Measurements from ENCODE around the gene ZNF217.
A peak's percentile ranks its signal among the peaks of the same experiment; 100 is the strongest.
"Not testable (repeated sequence)": the region's sequence is repeated elsewhere in the genome, so short reads cannot be mapped to it uniquely, and the experiment has no call there.

Gene ZNF217

GRCh38 chr20:53629436-53629835 is 35.8 kb upstream of the ZNF217 start:
- Histone ChIP-seq H3K4me2 (ENCODE audit: low read length) (no peak overlapping the region), H3K27ac (ENCODE audit: low read depth, low read length, poor library complexity, severe bottlenecking) (peak overlapping the region; percentile 47), H3K9me2 (ENCODE audit: low read depth, low read length) (no peaks in the 10 kb centered on the region), H3K9me3 (ENCODE audit: low read length) (no peaks in the 10 kb centered on the region), H3F3A (ENCODE audit: insufficient read depth, low read length) (0 out of 2 replicates have a peak, but pooled peaks cover 3% of the 10 kb centered on the region), H3K36me3 (ENCODE audit: insufficient read depth, low read length) (no peaks in the 10 kb centered on the region), H3K4me3 (ENCODE audit: low read depth, low read length, poor library complexity, severe bottlenecking) (no peak overlapping the region), H3K9ac (ENCODE audit: low read length) (no peak overlapping the region), H2AFZ (ENCODE audit: low read length) (no peak overlapping the region), H3K4me1 (ENCODE audit: insufficient read depth, low read length, severe bottlenecking) (peaks cover 52% of the 10 kb centered on the region), H4K20me1 (ENCODE audit: insufficient read depth, low read length) (no peaks in the 10 kb centered on the region), H3K27me3 (ENCODE audit: insufficient read depth, low read length) (no peaks in the 10 kb centered on the region), H3K79me2 (ENCODE audit: insufficient read depth, low read length) (no peaks in the 10 kb centered on the region)
- TF ChIP-seq CTCF (IDR thresholded peaks at IDR 0.05; ENCODE audit: low read length) = no peak
- no peak for TF ChIP-seq EZH2 (IDR thresholded peaks at IDR 0.05; ENCODE audit: borderline replicate concordance, low read length)

- peak overlapping the region; percentile 49 for H3K27ac ChIP-seq (ENCODE audit: low read depth, low read length, poor library complexity, severe bottlenecking)
These were observed 35.1 kb upstream of the ZNF217 start for GRCh38 chr20:53628758-53629157.

GRCh38 chr20:53628076-53628475 is 34.4 kb upstream of the ZNF217 start:
- Histone ChIP-seq H3K9ac (ENCODE audit: low read length) (no peak overlapping the region), H3K79me2 (ENCODE audit: insufficient read depth, low read length) (no peaks in the 10 kb centered on the region), H3K4me3 (ENCODE audit: low read depth, low read length, poor library complexity, severe bottlenecking) (no peak overlapping the region), H4K20me1 (ENCODE audit: insufficient read depth, low read length) (no peaks in the 10 kb centered on the region), H2AFZ (ENCODE audit: low read length) (peak overlapping the region; percentile 78; the same call in 1 of the 2 replicates), H3K36me3 (ENCODE audit: insufficient read depth, low read length) (no peaks in the 10 kb centered on the region), H3K27me3 (ENCODE audit: insufficient read depth, low read length) (no peaks in the 10 kb centered on the region), H3K9me3 (ENCODE audit: low read length) (no peaks in the 10 kb centered on the region), H3K4me2 (ENCODE audit: low read length) (no peak overlapping the region), H3K9me2 (ENCODE audit: low read depth, low read length) (no peaks in the 10 kb centered on the region), H3K4me1 (ENCODE audit: insufficient read depth, low read length, severe bottlenecking) (peaks cover 62% of the 10 kb centered on the region), H3F3A (ENCODE audit: insufficient read depth, low read length) (0 out of 2 replicates have a peak, but pooled peaks cover 4% of the 10 kb centered on the region), H3K27ac (ENCODE audit: low read depth, low read length, poor library complexity, severe bottlenecking) (peak overlapping the region; percentile 98)
- TF ChIP-seq CTCF (IDR thresholded peaks at IDR 0.05; ENCODE audit: low read length) = no peak
- no peak for TF ChIP-seq EZH2 (IDR thresholded peaks at IDR 0.05; ENCODE audit: borderline replicate concordance, low read length)

More at GRCh38 chr20:53628758-53629157, 35.1 kb upstream of the ZNF217 start:
- not testable (repeated sequence) for H3F3A ChIP-seq (ENCODE audit: insufficient read depth, low read length); H2AFZ ChIP-seq (ENCODE audit: low read length); H3K4me3 ChIP-seq (ENCODE audit: low read depth, low read length, poor library complexity, severe bottlenecking); H4K20me1 ChIP-seq (ENCODE audit: insufficient read depth, low read length); H3K9me2 ChIP-seq (ENCODE audit: low read depth, low read length); H3K9ac ChIP-seq (ENCODE audit: low read length); H3K79me2 ChIP-seq (ENCODE audit: insufficient read depth, low read length); H3K9me3 ChIP-seq (ENCODE audit: low read length); H3K27me3 ChIP-seq (ENCODE audit: insufficient read depth, low read length); H3K36me3 ChIP-seq (ENCODE audit: insufficient read depth, low read length); H3K4me2 ChIP-seq (ENCODE audit: low read length)
- H3K4me1 ChIP-seq (ENCODE audit: insufficient read depth, low read length, severe bottlenecking) = peaks cover 56% of the 10 kb centered on the region

GRCh38 chr20:53627001-53627400 is 33.4 kb upstream of the ZNF217 start:
- not testable (repeated sequence) for H3K27me3 ChIP-seq (ENCODE audit: insufficient read depth, low read length); H3K36me3 ChIP-seq (ENCODE audit: insufficient read depth, low read length); H4K20me1 ChIP-seq (ENCODE audit: insufficient read depth, low read length); H3K9me2 ChIP-seq (ENCODE audit: low read depth, low read length); H3K4me3 ChIP-seq (ENCODE audit: low read depth, low read length, poor library complexity, severe bottlenecking); H3K9ac ChIP-seq (ENCODE audit: low read length); H3K79me2 ChIP-seq (ENCODE audit: insufficient read depth, low read length); H3K9me3 ChIP-seq (ENCODE audit: low read length); H2AFZ ChIP-seq (ENCODE audit: low read length)
- peak overlapping the region; percentile 51; the same call in 1 of the 2 replicates for H3K4me2 ChIP-seq (ENCODE audit: low read length)
- peak overlapping the region; percentile 98 for H3K27ac ChIP-seq (ENCODE audit: low read depth, low read length, poor library complexity, severe bottlenecking)
- H3F3A ChIP-seq (ENCODE audit: insufficient read depth, low read length) = peaks cover 14% of the 10 kb centered on the region
- peaks cover 70% of the 10 kb centered on the region for H3K4me1 ChIP-seq (ENCODE audit: insufficient read depth, low read length, severe bottlenecking)
